Kidney tubule cell (primary cell): ENCODE results near the gene KCNJ11.

Source experiments
- DNase-seq: peaks from one replicate; pipeline ENCODE4 v3.0.0-alpha.2; 2018; ENCODE audit warnings: low spot score

Gene KCNJ11

DNA sequence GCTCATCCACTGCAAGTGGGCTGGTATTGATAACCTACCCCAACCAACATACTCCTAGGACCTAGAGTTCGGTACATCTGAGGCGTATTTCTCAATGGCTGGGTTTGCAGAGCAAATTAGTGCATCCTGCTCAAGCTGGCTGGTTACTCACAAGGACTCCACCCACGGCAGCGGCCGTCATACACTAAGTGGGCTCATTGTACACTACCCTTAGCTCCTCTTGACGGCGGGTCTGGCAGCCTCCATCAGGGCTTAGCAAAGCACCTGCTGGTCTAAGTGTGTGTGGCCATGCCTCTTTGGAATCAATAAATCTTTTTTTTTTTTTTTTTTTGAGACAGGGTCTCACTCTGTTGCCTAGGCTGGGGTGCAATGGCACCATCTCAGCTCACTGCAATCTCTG lies 20.2 kb upstream of the KCNJ11 start:
- no peak for DNase-seq

DNA sequence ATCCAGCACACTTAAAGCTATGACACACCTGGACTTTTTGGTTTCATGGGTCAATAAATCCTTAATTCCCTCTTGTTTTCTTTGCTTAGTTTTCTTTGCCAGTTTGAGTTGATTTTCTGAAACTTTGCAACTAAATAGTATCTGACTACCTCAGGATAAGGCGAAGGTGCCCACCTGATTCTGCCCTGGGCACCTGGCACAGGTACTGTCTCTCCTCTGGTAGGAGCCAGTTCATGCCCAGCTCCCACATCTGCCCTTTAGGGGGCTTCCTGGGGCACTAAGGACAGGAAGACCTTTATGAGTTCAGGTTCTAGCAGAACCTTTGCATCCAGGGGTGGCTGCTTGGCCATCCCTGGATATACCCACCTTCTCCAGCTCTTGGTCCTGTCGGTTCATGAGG lies 19.6 kb upstream of the KCNJ11 start:
- no peak for DNase-seq

DNA sequence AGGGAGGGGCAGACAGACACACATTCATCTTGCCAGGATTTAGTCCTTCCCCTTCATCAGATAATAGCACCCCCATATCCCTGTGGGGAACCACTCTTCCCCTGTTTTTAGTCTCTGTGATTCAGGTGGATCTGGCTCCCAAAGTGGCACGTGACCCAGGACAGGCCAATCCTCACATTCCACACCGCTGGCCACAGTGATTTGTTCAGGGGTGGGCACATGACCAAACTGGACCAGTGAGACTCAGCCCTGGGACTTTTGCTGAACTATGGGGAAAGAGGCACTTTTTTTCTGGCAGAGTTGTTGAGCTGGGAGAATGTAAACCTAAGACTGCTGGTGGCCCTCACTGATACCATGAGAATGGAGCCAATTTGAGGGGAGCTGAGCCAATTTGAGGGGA lies 19.1 kb upstream of the KCNJ11 start:
- DNase-seq, result no peak

DNA sequence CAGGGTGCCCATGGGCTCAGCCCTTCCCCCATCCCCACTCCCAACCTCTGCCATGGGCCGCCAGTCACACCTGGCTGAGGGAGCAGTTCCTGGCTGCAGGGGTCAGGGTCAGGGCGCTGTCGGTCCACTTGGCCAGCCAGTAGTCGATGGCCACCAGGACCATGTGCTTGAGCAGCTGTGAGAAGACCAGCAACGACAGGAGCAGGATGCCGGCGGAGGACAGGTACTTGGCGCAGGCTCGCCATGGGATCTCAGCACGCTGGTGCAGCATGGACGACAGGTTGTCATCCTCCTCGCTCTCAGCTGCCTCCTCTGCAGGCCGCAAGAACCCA lies 18.3 kb upstream of the KCNJ11 start:
- no peak for DNase-seq

DNA sequence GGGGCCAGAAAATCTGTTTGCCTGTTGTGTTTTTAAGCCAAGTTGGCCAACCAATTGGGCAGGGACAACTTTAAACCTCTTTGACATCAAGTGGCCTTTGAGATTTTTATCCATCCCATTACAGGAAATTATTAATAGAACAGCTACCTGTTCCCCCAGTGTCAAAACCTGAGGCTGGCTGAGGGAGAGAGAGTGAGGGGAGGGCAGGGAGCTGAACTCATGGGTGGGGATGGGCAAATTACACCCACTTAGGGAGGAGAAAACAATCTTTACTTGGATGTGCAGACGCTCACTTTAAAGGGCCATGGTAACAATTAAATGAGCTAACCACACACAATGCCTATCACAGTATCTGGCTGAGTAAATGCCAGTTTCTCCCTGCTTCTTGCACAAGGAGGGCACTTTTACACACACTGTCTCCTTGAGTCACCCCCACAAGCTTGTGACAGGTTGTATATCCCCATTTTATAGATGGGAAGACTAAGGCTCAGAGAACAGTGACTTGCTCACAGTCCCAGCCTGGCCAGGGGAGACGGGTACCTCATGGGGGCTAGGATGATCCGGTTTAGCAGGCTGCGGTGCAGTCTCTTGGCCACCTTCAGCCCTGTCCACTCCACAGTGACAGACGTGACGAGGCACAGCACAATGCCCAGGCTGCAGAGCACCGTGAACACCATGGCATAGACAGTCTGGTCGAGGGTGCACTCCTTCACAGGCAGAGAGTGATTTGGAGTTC lies 17.8 kb upstream of the KCNJ11 start:
- no peak for DNase-seq

DNA sequence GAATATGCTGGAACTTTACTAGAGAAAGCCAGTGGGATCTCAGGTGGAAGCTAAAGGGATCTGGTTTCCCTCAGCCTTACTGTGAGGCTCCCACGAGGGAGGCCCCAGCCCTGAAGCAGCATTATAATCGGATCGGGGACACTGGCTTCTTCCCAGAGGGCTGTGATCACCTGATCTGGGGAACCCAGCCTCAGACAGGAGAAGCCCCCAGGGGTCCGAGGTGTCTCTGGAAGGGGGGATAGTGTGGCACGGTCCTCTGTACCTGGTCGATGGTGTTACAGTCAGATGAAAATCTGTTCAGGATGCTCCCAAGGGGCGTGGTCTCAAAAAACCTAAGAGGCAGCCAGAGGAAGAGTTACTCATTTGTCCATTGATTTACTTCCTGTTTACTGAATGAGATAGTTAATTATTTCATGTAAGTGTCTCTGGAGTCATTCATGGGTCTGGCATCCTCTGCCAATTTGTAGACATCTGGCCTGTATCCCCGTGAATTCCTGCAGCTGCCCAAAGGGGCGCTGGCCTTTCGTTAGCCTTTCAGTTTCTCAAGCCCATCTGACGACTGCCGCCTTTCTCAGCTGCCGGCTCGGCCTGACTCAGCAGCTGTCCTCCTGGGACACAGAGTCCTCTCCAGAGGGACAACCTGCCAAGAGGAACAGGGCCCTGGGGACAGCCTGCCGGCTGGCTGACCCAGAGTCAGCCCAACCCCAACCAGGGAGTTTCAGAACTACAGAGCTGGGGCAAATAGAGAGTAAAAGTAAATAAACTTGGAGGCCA lies 17.0 kb upstream of the KCNJ11 start:
- peak; percentile 76 for DNase-seq

DNA sequence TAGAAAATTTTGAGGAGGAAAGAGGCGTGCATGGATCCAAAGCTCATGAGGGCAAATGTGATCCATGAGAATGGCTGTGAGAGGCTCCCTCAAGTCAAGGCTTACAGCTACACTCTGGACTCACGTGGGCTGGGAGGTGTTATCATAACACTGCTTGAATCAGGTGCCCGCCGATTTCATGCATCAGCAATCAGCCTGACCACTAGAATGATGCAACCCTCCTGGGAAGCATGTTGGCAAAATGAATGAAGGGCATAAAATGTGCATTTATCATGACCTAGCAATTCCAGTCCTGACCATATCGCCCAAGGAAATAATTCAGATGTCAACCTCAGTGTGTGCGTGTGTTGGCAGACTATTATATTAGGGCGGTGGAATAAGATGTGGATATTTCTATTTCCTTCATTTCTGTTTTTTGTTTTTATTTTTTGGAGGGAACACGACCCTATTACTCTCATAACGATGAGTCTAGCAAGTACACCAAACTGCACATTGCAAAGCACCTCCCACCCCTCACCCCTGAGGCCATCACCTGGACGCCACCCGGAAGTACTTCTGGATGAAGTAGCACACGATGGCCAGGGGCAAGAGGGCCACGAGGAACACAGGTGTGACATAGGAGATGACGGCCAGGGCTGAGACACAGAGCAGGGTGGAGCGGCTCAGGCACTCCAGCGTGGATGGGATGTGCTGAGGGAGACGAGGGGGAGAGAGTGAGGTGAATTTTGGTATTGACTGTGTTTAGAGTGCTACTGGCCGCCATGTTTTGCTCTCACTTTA lies 15.7 kb upstream of the KCNJ11 start:
- DNase-seq, result peak; percentile 91

DNA sequence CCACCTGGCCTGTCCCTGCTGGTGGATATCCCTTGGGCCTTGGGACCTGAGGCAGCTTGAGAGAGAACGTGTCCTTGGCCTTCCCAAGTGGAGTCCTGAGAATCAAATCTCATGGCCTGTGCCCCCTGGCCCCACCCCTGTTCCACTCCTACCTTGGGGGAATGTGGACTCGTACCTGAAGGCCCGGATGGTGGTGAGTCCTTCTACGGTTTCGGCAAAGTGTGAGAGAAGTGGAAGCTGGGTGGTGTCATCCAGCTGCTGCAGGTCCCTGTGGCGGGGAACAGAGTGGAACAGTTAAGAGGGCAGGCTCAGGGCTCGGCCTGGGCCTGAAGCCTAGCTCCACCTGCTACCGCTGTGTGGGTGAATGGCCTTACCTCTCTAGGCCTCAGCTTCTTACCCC lies 14.0 kb upstream of the KCNJ11 start:
- DNase-seq, result no peak

DNA sequence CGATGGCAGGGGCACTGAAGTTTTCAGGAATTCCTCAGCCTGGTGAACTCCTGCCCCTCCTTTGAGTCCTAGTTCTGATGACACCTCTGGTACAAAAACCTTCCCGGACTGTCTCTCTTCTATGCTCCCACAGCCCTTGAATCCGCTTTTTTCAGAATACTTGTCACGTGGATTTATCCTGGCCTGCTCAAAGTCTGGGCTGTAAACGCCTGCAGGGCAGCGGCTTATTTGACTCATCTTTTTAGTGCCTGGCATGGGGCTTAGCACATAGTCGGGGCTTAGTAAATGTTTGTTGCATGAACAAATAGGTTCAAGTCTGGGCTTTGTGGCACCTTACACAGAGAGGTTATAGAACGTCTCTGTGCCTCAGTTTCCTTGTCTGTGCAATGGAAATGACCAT lies 13.4 kb upstream of the KCNJ11 start:
- no peak for DNase-seq

DNA sequence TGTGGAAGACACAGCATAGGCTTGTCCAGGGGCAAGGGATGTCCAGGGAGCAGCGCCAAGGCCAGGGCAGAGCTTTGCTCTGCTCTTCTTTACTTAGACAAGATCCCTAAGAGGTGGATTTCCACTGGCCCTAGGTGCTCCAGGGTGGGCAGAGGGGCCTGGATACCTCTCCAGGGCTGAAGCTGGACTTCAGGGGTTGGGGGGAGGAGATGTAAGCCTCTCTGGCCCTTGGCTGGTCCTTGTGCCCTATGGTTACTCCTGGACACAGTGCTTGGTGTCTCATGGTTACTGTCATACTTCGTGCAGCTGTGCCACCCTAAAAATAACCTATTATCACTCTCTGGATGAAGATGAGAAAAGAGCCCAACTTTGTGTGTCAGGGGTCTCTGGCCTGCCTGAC lies 12.9 kb upstream of the KCNJ11 start:
- DNase-seq, result no peak

DNA sequence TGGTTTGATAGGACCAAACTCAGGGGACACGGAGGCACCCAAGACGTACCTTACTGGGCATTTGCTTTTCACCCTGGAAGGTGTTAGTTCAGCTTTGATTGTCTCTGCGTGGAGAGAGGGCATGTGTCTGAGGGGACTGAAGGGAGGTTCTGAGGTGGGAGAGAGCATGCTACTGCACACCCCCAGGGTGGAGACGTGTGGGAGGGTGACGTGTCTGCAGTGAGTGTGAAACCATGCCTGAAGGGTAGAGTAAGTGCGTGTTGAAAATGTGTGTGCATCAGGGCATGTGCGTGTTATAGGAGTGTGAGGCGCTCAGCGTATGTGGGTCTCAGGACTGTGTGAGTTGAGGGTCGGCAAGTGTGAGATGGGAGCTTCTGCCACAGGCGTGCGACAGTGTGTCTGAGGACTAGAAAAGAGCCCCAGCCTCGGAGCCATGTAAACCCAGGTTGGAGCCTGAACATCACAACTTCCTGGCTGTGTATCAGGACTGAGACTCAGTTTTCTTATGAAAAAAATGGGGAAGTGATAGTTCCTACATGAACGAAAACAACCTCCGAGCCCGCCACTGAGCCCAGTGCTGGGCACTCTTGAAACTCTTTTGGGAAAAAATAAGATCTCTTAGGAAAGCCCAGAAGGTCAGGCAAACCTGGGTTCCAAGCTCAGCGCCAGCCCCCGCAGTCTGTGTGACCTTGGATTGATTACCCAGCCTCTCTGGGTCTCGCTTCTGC lies 11.8 kb upstream of the KCNJ11 start:
- DNase-seq, result no peak

DNA sequence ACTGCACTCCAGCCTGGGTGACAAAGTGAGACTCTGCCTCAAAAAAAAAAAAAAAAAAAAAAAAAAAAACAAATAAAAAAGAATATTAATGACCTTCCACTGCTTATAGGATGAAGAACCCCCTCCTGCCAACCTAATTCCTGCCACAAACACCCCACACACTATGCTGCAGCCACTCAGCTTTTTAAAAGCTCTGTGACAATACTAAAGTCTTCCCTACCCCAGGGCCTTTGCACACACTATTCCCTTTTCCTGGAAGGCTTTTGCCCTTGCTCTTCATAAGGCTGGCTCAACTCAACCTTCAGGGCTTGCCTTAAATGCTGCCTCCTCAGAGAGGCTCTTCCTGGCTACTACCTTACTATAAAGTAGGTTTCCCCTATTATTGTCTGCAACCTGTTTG lies 10.8 kb upstream of the KCNJ11 start:
- no peak for DNase-seq

DNA sequence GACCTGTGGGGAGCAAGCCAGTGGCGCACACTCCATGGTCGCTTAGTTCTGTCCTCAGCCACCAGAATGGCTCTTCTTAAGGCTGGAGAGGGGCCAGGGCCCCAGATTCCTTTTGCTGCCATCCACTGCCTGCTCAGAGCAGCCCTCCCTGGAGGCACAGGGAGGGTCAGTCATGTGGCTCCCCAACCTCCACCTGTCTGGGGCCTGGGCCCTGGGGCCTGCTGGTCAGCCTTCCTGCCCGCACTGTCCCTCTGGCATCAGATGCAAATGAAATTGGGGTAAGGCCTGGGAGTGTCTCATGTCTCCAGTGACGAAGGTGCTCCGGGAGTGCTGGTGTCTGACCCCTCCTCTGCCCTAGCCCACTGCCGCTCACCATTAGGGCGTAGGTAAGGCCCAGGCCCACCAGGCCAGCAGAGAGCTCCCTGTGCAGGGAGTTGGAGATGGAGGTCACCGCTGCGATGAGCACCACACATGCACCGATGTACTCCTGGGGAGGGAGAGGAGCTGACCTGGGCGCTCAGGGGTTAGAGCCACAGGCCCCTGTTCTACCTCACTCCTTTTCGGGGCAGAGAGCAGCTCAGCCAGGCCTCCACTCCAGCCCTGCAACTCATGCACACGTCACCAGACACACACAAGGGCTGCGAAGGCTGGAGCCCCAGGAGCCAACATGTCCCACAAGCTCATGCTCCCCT lies 9.0 kb upstream of the KCNJ11 start:
- DNase-seq, result no peak

DNA sequence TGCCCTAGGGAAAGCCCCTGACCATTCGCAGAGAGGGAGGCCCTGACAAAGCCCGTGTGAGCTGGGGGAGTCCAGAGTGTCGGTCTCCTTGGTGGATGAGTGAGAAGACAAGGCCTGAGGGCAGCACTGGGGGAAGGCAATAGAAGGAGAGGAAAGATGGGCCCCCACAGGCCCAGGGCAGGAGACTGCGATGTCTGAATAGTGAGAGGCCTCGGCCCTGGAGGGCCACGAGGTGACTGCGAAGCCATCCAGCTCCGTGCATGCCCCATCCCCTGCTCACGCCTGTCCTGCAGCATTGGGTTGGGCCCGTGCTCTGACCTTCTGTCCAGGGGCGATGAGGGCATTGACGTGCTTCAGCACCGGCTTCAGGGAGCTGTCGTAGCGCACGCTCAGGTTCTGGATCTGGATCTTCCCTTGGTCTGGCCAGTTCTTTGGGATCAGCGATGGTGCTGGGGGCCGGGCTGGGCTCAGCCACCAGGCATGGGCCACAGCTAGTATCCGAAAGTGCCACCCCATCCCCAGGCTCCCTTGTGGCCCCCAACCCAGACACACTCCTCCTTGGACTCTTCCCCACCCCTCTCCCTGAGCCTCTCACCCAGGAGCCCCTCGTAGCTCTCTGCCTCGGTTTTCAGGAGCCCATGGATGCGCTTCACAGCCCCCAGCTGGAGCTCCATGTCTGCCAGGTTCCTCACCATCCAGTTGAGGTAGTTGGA lies 8.3 kb upstream of the KCNJ11 start:
- DNase-seq, result no peak

DNA sequence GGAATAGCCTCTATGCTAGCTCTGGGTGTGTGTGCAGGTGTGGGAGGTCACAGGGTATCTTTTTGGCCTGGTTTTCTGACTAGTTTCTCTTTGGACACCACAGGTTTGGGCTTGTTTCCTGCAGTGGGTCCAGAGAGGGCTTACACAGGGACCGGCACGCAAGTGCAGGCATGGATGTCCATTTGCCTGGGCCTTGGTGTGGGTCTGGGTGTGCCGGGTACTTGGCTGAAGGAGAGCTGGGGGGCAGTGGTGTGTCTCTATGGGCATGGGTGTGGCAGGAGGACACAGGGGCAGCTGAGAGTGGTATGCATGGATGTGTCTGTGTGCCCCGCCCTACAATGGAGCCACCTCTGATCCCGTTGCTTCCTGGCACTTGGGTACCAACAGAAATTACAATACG lies 7.5 kb upstream of the KCNJ11 start:
- DNase-seq, result no peak

DNA sequence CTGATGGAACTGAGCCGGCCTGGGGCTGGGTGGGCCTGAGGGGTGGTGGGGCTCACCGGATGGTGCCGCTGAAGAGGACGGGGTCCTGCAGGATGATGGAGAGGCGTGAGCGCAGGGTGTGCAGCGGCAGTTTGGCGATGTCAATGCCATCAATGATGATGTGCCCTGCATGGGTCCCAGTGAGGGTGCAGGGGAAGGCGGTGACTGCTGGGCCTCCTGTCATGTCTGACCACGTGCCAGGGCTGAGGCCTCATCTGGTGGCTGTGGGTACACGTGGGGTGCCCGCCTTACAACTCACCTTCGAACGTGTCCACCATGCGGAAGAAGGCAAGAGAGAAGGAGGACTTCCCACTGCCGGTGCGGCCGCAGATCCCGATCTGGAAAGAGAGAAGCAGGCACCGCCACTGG lies 7.1 kb upstream of the KCNJ11 start:
- DNase-seq, result no peak

DNA sequence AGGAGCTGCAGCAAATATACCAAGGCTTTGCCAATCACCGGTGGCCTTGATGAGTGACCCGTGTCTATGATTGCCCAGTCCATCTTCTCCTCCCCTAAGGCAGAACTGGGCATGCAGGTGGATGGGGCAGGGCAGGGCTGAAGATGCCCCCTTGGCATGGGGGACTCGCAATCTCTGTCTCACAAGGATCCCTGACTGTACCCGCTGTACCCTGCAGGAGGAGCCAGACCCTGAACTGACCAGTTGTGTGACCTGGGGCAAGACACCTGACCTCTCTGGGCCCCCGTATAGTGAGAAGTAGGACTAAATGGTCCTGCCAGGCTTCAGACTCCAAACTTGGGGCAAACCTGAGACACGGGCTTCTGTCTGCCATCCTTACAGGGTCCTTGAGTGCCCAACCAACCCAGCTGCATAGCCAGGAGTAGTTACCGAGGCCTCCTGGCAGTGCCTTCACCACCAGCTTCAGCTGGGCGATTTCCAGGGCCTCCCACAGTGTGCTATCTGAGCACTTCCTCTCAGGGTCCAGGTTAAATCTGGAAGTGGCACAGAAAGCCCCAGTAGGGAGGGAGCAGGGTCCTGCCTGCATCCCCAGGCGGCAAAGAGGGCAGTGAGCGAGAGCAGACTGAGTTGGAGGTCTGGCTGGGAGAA lies 6.4 kb upstream of the KCNJ11 start:
- no peak for DNase-seq

DNA sequence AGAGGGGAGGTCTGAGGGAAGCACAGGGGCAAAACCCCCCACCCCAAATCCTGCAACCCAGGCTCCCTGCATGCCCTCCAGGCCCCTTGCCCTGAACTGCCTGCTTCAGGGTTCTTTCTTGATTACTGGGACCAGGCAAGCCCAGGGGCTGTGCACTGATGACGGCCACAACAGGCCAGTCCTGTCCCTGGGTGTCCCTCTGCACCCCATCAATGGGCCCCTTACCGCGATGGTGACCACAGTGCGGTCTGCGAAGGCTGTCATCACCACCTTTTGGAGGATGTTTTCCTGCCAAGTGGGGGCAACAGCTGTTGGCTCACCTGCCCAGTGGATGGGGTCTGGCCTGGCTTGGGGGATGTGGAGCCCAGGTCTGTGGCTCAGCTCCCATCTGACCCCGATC lies 5.0 kb upstream of the KCNJ11 start:
- no peak for DNase-seq

DNA sequence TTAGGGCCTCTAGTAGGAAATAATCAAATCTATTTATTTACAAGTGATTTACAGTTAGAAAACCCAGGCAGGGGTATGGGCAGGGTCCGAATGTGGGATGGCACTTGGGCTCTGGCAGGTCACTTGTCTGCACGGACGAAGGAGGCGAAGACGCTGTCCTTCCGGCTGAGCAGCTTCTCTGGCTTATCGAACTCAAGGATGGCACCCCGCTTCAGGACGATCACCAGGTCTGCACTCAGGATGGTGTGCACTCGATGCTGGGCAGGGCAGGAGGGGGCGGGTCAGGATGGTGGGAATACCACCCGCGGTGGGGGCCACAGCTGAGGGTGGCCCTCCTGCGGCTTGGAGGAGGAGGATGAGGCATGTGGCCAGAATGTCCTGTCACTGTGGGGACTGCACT lies 4.4 kb upstream of the KCNJ11 start:
- DNase-seq, result no peak

DNA sequence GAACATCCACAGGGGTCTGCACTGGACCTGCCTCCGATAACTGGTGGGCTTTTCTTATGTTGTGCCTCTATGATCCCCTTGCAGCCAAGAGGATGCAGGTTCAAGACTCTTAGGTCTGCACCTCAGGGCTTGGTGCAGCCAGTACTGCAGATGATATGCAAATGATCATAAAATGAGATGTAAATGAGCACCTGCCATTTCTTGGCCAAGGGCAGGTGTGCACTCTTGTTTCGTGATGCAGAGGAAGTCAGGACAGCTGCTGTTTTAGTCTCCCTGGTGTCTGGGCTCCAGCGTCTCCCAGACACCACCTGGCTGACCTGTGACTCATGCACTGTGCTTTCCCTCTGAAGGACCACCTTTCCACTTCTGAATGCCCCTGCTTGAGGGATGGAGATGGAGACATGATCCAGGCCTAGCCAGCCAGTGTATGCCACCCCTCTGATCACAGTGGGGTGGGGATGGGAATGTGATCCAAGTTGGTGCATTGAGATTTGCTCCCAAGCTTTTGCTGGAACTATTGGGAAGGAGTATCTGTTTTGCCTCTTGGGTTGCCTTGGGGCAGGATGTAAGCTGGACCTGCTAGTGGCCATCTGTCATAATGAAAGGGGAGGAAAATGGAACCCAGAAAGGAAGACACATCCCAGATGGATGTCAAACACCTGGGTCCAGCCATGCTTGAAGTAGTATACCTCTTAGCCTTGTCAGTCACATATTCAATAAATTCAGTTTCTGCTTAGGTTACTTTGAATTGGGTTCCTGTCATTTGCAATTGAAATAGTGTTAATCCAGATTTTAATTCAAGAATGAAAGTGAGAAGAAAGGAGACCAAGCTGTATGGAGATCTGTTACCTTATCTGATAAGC lies 3.3 kb upstream of the KCNJ11 start:
- no peak for DNase-seq
